NCI-H2081 (cell line): Measurements from ENCODE around the gene DPM2.

ENCODE experiments used
- DNase-seq, 2 experiments: peaks; one replicate each; lab custom pipeline; 2025; lab: John Stamatoyannopoulos, UW

DPM2 gene

DNA sequence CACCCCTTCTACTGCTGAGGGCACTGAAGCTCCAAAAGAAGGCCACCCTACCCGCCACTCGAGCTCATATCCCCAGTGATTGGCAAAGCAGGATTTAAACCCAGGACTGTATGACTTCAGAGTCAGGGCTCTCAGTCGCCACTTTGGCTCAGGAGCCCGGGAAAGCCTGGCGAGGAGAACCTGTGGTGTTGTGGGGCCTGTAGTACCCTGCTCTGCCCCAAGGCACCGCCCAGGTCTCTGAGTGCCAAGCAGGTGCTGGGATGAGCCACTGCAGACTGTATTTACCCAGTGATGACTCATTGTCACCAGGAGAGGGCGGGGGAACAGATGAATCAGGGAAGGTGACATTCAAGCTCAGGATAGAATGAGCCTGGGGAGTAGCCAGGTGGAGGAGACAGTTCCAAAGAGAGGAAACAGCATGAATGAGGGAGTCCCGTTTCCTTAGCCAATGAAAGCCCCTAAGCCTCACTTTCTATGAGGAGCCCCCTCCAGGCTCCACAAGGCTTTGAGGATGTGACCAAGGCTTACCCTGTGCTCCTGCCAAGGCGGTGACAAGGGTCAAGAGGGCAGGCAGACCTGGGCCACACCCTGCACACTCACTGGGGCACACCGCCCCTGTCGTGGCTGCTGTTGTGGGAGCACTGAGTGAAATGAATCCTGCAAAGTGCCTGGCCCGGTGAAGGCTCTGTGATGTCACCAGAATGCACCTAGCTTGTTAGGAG is 17.8 kb upstream of the DPM2 start:
- DNase-seq, result peak; percentile 94 to 98

DNA sequence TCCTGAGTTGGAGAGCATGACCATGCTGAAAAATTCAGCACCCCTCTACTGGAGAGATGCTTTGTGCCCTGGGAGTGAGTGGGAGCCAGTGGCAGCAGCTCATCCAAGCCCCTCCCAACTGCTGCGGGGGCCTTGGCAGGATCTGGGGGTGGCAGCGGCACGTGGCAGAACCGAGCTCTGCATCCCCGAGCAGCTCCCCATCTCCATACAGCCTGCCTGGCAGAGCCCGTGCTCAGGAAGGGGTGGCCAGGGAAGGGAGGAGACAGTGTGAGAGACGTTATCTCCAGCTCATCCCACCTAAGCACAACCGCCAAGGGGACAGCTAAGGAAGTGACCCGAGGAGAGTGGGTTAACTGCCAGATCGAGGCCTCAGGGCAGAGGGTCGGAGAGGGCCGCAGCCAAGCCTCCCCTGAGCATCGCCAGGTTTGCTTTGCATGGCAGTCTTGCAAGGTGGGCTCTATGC is 17.2 kb upstream of the DPM2 start:
- no peak for DNase-seq

DNA sequence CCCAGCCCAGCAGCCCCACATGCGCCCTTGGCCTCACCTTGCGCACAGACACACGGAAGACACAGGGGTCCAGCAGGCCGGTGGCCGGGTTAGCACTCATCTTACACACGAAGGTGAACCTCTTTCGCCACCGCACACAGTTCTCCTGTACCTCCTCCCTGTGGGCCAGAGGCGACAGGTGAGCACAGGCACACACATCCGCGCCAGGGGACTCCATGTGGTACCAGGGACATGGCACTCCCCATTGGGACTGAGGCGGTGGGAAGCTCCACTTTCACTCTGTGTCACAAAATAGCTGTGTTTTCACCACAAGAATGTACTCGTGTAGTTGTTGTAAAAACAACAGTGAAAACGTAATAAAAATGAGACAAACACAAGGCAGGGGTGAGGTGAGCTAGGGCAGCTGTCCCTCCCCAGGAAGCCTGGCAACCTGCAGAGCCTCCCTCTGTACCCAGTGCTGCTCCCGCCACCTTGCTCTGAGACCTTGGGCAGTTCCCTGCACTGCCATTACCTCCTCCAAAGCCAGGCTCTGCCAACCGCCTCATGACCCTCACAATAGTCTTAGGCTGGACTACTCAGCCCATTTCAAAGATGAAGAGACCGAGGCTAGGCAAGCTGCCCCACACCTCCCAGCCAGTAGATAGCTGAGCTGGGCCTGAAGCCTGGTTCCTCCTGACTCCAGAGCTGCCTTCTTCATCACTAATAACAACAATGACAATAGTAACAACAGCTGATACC is 16.3 kb upstream of the DPM2 start:
- DNase-seq, result peak in 1 of 2 experiments; percentile 77

DNA sequence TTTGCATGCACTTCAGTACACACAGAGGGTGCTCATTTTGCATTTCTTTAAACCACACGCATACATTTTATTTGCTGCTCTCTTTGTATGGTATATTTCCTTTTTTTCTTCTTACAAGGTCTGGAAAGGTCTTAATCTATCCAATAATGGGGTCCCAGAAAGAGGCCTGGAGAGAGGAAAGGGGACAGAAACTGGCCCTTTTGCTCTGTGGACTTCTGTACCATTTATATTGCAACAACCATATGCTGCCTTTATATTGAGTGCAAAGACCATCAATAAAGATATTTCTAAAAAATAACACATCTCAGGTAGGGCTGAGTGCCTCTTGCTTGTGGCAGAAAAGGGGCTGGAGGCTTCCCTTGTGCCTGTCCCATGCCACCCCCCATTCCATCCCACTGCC is 15.5 kb upstream of the DPM2 start:
- no peak for DNase-seq

DNA sequence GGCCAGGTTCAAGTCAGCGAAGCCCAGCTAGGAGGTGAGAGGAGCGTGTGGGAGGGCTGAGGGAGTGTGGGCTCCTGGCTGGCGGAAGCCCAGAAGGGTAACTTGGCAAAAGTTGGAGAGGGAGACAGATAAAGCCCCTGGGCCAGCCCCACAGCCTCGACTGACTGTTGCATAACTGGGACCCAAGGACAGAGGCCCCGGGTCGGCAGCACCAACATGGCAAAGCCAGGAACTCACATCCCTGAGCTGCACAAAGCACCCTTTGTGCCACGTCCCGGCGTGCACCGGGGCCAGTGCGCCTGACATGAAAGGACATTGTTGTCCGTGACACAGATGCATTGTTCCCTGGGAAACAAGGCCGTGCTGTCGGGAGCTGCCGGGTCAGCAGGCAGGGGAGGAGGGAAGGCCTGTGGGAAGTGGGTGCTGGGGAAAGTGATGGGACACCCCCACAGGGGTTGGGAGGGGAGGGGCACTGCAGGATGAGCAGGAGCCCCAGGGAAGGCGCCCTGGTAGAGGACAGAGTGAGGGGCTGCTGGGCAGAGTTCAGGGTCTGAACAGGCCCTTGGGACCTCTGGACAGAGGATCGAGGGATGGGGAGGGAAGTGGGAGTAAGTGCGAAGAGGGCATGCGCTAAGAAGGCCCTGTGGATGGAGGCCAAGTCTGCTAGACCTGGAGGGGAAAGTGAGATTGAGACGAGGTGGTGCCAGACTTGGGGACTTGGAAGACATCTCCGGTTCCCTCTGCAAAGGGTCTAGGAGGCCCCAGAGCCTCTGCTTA is 13.0 kb upstream of the DPM2 start:
- no peak for DNase-seq

DNA sequence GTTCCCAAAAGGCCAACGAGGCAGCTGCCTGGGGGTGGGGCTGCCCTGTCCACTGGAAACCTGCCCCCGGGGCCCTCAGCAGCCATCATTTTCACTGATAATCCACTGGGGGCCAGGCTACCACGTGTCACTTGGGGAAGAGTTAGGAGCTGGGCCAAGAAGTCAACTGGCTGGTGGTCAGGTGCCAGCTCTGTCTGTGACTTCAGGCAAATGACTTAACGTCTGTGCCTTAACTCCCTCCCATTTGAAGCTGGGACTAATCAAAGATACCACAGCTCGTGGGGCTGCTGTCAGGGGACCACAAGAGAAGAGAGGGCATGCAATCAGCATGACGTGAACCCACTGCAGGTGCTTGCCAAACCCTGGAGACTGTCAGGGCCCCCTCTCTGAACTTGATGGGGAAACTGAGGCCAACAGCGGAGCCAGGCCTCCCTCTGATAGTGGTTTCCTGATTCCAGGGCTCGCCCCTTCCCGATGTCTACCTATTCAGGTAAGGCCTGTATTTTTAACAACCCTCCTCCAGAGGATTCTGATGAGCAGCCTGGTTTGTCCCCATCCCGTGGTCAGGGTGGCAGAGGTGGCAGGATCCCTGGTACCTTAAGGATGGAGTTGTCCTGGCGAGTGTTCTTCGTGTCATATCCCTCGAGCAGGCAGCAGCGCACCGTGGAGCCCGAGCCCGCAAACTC is 12.3 kb upstream of the DPM2 start:
- DNase-seq, result no peak

DNA sequence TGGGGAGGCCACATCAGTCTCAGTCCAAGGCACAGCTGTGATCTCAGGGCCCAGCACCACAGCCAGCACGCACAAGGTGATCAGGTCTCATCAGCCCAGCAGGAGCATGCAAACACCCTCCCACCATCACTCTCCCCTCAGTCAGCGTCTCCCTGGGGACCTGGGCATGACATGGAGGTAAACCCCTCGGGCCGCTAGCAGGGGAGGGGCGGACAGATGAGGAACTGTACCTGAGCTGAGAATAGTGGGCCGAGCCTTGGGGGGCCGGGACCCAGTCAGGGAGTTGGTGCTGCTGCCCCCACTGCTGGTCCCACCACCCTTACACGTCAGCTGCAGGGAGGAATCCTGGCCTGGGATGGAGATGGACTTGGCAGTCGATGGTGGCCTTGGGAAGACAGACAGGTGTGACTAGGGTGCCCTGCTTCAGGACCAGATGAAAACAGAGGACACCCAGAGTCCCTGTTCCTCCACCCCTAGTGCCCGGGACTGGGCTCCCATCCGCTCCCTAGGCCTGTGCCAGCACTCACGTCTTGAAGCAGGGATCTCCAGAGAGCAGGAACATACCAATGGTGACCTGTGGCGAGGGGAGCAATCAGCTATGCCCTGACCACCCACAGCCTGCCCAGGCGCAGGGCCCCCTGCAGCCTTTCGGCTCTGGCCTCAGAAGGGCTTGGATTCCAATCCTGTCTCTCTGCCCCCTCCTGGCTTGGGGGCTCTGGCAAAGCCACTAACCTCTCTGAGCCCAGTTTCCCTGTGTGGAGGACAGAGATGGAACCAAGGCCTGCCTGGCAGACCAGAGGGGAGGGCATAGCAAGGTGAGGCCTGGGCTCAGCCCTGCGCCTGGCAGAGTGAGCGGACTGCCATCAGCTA is 10.4 kb upstream of the DPM2 start:
- no peak for DNase-seq

DNA sequence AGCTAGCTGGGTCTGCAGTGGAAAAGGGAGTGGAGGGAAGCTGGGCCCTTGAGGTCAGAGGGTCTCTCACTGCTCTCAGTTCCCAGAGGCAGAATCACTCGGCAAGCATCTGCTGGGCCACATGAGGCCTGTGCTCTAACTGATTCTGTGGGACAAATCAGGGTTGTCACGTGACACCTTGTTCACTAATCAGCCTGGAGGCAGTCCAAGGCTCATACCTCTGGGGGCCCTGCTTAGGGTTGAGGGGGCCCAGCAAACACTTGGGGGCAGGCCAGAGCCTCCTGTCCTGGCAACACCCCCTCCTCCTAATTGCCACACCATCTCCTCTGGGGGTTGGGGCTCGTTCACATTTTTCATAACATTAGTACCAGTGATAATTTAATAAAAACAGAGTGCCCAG is 9.1 kb upstream of the DPM2 start:
- no peak for DNase-seq

DNA sequence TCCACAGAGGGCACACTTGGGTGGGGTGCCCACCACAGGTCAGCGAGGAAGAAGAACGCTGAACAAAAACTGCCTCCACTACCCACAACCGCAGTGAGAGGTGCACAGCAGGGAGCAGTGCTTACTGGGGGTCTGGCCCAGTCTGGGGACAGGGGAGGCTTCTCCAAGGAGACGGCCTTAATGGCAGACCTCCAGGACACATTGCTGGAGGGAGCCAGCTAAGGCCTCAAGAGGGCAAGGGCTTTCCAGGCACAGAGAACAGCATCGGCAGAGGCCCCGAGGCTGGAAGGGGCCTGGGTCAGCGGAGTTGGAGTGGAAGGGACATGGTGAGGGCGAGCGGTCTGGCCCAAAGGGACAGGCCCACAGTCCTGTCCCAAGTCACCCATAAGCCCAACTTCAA is 8.3 kb upstream of the DPM2 start:
- DNase-seq, result no peak

DNA sequence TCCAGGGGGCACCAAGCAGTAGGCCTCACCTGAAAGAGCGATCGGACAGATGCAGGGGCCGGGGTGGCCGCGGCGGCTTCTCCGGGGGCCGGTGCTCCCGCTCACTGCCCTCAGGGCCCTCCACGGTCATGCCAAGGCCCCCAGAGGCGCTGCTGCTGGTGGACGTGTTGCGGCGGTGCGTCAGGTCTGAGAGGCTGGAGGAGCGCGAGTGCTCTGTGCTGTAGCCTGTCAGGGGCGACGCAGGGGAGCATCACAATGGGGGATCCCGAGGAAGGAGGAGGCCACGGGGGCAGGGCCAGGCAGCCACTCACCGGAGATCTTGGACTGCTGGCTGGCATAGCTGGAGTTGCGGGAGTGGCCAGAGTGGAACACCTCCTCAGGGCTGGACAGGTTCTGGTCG is 7.7 kb upstream of the DPM2 start:
- DNase-seq, result no peak

DNA sequence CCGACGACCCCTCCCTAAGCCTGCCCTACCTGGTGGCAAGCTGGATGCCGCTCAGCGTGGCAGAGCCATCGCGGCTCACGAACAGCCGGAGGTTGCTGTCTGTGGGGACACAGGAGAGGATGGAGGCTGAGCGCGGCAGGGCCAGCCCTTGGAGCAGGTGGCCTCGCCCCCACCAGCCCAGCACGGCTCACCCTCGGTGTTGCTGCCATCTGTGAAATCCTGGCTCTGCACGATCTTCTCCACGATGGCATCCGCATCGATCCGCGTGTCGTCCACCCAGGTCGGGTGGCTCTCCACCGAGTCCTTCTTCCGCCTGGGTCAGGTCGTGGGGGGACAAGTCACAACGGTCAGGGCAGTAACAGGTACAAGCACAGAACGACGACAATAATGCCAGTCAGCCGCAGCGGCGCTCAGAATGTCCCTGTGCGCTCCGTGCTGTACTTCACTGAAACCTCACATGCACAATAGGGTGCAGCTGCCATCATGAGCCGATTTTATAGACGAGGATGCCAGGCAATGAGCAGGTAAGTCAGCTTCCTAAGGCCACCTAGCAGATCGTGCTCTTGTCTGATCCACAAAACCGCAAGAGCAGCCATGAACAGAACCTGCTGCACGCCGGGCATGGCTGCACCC is 7.0 kb upstream of the DPM2 start:
- DNase-seq, result no peak

DNA sequence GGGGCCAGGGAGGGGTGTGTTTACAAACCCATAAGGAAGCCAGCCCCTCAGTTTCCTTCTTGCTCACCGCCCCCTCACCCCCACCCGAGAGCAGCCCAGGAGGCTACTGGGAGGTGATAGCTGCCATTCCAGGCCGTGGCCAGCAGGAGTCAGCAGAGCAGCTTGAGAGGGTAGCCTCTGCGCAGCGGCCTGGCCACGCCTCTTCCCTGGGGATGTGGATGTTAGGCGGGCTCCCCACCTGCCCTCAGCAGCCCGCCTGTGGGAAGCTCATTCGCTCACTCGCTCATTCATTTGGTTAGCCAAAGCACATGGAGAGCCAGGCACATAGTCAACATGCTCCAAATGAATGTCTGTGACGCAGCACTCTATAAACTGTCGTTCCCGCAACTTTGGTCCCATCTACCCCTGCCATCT is 6.1 kb upstream of the DPM2 start:
- peak; percentile 87 to 89 for DNase-seq

DNA sequence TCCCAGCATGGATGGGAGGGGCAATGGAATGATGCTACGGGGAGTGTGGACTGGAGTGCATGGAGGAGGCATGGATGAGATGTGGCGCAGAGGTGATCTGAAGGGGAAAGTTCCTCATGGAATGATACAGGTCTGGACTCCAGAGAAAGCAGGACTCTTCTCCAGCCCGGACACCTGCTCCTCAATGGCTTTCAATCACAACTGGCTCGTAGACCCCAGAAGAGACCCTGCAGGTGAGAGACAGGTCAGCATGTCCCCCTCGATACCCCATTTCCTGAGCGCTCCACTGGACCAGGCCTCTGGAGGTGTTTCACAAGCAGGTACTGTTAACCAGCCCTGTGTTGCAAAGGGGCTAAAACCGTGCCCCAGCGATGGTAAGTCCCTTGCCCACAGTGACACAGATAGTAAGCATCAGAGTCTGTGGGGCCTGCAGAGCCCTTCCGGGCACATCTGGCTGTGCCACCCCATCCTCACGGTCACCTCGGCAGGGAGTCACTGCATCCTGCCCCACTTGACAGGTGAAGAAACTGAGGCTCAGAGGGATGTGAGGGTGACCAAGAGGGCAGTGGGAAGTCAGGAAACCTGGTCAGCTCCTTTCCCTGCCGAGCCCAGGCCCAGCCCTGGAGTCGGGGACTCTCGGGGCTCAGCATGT is 5.5 kb upstream of the DPM2 start:
- no peak for DNase-seq

DNA sequence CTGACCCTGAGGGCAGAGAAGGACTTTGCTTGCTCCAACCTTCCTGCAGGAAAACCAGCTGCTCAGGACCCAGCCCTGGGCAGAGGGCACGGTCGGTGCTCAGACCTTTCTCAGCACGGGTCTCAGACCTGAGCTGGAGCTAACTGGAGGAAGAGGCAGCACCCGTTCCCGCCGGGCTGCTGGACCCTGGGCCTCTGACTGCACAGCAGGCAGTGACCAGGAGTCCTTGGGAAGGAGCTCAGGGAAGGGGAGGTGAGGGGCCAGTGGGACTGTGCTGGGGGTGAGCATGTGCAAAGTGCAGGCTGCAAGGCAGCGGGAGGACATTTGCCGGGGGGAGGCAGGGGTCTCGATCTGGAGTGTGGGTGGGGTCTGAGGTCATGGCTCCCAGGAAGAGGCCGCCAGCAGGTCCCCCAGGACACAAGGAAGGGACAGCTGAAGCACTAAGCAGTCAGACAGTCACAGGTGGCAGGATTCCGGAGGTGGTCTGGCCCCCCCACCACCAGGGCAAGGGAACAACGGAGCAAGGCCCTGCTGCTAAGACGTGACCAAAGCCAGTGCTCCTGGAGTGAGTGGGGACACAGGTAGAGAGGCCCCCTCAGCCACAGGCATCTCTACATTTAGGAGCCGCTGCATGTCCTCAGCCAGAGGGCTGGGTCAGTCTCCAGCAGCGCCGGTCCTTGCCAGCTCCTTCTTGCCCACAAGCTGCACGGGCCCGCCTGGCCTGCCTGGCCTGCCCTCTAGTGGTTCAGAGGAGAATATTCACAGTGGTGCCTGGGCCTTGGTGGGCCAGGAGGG is 4.8 kb upstream of the DPM2 start:
- peak; percentile 25 to 35 for DNase-seq

DNA sequence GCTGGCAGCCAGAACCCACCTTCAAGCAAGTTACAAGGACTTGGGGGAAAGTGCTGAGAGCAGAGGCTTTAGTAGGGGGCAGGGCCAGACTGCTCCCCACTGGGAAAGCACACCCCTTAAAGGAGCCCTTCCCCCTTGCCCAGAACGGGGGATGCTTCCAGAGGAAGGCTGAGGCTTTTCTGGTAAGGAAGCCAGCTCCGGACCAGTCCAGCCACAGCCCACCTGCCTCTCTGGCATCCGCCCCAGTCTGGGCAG is 4.2 kb upstream of the DPM2 start:
- DNase-seq, result no peak

DNA sequence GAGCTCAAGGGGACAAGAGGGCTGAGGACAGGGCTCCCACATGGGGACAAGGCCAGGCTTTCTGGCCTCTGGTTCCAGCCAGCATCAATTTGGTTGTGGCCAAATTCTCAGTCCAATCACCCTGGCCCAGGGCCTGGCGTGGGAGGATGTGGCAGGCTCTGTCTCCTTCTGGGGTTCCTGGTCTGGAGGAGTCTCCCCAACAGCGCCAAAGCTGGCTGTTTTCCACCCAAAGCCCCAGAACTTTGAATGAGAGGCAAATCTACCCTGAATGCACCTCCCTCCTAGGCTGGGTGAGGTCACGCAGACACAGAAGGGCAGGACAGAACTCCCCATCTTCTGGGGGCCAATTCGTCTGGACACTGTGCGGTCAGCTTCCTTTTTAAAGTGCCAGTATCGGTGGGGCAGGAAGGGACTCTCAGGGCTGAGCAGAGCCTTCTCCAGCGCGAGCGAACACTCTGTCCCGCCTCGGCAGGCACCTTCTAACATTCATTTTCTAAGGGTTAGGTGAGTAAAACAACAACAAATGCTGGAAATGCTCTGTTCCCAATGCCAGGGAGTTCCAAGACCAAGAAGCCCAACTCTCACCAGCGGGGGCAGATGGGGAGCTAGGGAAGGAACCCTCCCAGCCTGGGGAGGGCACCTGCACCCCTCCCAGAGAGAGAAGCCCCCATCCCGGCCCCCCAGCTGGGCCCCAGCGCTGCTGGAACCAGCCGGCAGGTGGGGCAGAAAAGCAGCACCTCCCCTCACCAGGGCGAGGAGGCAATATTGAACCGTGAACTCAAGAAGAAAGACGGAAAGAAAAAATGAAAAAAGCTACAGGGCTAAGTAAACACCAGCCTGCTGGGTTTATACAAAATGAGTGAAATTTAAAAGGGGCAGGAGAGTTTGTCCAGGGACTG is 3.7 kb upstream of the DPM2 start:
- DNase-seq, result no peak

DNA sequence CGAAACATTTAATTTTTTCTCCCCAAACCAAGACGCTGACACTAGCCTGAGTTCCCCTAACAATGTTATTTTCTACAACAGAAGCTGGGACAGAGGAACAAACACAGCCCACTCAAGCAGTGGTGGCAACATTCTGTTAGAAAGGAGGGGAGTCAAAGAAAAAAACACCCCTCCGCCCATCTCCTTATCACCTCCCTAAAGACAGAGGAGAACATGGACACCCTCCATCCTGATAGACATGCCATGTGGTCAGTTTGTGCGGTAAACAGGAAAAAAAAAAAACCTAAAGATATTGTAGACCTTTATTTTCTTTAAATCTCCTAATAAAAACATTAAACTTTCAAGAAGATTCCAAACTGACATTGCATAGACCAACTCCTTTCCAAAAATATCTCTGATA is 2.9 kb upstream of the DPM2 start:
- no peak for DNase-seq

DNA sequence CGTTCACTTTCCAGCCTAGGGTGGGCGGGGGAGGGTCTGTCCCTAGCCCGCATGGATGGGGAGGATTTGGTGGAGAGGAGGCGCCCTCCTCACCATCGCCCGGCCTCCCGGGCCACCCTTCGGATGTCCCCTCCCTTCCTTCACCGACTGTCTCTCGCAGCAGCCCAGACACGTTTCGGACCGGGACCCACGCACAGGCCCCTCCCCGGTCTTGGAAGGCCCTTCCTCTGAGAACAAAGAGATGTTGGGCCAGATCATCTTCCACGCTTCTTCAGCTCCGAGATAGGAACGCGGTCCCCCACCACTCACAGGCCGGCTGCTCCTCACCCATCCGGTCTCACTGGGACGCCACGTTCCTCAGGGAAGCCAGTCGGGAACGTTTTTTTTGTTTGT is 640 bp upstream of the DPM2 start:
- no peak for DNase-seq

DNA sequence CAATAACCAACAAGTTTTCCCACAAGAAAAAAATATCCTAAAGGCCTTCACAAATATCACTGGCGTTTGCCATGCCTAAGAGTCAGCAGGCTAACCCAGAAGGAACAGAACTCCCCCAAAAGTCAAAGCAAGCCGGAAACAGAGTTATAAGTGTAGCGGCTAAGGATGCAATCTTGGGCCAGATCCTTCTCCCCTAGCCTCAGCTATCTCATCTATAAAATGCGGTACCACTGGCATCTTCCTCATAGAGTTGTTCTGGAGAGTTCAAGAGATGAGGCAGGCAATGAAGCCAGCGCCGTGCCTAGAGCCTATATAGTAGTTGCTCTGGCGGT is 632 bp downstream of the DPM2 start:
- no peak for DNase-seq
